Measurements from ENCODE around the gene GADD45B. TPM values are rescaled to one million over a fixed set of nuclear protein-coding genes. Genes with fewer than 3 reads are reported as not detected.
"Not testable (repeated sequence)": the region's sequence is repeated elsewhere in the genome, so short reads cannot be mapped to it uniquely, and the experiment has no call there.

The GADD45B gene
- total RNA-seq, 2 donors from 2014 or later, result 40.6 to 80.0 TPM

GRCh38 chr19:2454962-2455850 lies 20.7 kb upstream of the GADD45B start:
- no peaks in the 10 kb centered on the region for H3K27me3 Mint-ChIP-seq
- no peak for ATAC-seq (replicated peaks)
- no peaks in the 10 kb centered on the region for H3K9me3 Mint-ChIP-seq
- H3K4me3 Mint-ChIP-seq, result peak overlapping the region; percentile 84
- peak overlapping the region; percentile 73 for H3K27ac Mint-ChIP-seq
- H3K4me1 Mint-ChIP-seq, result no peaks in the 10 kb centered on the region
- H3K36me3 Mint-ChIP-seq (ENCODE audit: low read depth), result no peaks in the 10 kb centered on the region

GRCh38 chr19:2455851-2456570 lies 19.9 kb upstream of the GADD45B start:
- no peaks in the 10 kb centered on the region for H3K27me3 Mint-ChIP-seq
- H3K9me3 Mint-ChIP-seq, result no peaks in the 10 kb centered on the region
- peak; percentile 49 for ATAC-seq (replicated peaks)
- H3K27ac Mint-ChIP-seq, result no peak overlapping the region
- H3K4me1 Mint-ChIP-seq, result no peaks in the 10 kb centered on the region
- H3K4me3 Mint-ChIP-seq, result peak overlapping the region; percentile 84
- H3K36me3 Mint-ChIP-seq (ENCODE audit: low read depth), result no peaks in the 10 kb centered on the region

GRCh38 chr19:2457394-2458037 lies 18.4 kb upstream of the GADD45B start:
- ATAC-seq (replicated peaks), result no peak
- no peaks in the 10 kb centered on the region for H3K4me1 Mint-ChIP-seq
- H3K4me3 Mint-ChIP-seq, result peak overlapping the region; percentile 84
- no peaks in the 10 kb centered on the region for H3K36me3 Mint-ChIP-seq (ENCODE audit: low read depth)
- peak overlapping the region; percentile 51 for H3K27ac Mint-ChIP-seq
- H3K27me3 Mint-ChIP-seq, result no peaks in the 10 kb centered on the region
- H3K9me3 Mint-ChIP-seq, result no peaks in the 10 kb centered on the region

DNA sequence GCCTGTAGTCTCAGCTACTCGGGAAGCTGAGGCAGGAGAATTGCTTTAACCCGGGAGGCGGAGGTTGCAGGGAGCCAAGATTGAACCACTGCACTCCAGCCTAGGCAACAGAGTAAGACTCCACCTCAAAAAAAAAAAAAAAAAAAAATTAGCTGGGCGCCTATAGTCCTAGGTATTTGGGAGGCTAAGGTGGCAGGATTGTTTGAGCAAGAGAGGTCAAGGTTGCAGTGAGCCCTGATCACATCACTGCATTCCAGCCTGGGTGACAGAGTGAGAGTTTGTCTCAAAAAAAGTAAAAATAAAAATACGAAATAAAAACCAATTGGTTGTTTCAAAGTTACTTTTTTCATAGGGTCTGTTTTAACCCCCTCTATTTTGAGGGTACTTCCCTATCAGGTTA lies 17.9 kb upstream of the GADD45B start:
- H3K4me3 Mint-ChIP-seq, result no peak overlapping the region
- no peaks in the 10 kb centered on the region for H3K9me3 Mint-ChIP-seq
- H3K27ac Mint-ChIP-seq, result no peak overlapping the region
- no peaks in the 10 kb centered on the region for H3K36me3 Mint-ChIP-seq (ENCODE audit: low read depth)
- ATAC-seq (replicated peaks), result no peak
- H3K4me1 Mint-ChIP-seq, result no peaks in the 10 kb centered on the region
- no peaks in the 10 kb centered on the region for H3K27me3 Mint-ChIP-seq

DNA sequence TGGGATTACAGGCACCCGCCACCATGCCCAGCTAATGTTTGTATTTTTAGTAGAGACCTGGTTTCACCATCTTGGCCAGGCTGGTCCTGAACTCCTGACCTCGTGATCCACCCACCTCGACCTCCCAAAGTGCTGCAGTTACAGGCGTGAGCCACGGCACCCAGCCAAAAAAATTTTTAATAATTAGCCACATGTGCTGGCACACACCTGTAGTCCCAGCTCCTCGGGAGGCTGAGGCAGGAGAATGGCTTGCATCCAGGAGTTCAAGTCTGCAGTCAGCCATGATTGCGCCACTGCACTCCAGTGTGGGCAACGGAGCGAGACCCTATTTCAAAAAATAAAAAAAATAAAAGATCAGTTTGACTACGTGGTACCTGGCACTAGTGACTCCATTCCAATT lies 17.2 kb upstream of the GADD45B start:
- H3K4me1 Mint-ChIP-seq; H3K9me3 Mint-ChIP-seq; H3K27ac Mint-ChIP-seq; H3K4me3 Mint-ChIP-seq; H3K36me3 Mint-ChIP-seq (ENCODE audit: low read depth); ATAC-seq (replicated peaks); H3K27me3 Mint-ChIP-seq: not testable (repeated sequence)

DNA sequence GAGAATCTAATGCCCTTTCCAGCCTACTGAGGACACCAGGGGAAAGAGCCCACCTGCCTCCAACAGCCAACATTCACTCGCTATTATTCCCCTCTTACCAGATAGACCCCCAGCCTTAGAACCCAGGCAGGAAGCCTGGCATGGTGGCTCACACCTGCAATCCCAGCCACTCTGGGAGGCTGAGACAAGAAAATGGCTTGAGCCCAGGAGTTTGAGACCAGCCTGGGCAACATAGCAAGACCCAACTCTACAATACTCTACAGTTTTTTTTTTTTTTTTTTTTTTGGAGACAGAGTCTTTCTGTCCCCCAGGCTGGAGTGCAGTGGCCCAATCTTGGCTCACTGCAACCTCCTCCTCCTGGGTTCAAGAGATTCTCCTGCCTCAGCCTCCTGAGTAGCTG lies 15.7 kb upstream of the GADD45B start:
- H3K27me3 Mint-ChIP-seq, result no peaks in the 10 kb centered on the region
- ATAC-seq (replicated peaks), result no peak
- no peaks in the 10 kb centered on the region for H3K9me3 Mint-ChIP-seq
- H3K4me1 Mint-ChIP-seq, result no peaks in the 10 kb centered on the region
- H3K27ac Mint-ChIP-seq, result no peak overlapping the region
- H3K4me3 Mint-ChIP-seq, result peak overlapping the region; percentile 7
- no peaks in the 10 kb centered on the region for H3K36me3 Mint-ChIP-seq (ENCODE audit: low read depth)

DNA sequence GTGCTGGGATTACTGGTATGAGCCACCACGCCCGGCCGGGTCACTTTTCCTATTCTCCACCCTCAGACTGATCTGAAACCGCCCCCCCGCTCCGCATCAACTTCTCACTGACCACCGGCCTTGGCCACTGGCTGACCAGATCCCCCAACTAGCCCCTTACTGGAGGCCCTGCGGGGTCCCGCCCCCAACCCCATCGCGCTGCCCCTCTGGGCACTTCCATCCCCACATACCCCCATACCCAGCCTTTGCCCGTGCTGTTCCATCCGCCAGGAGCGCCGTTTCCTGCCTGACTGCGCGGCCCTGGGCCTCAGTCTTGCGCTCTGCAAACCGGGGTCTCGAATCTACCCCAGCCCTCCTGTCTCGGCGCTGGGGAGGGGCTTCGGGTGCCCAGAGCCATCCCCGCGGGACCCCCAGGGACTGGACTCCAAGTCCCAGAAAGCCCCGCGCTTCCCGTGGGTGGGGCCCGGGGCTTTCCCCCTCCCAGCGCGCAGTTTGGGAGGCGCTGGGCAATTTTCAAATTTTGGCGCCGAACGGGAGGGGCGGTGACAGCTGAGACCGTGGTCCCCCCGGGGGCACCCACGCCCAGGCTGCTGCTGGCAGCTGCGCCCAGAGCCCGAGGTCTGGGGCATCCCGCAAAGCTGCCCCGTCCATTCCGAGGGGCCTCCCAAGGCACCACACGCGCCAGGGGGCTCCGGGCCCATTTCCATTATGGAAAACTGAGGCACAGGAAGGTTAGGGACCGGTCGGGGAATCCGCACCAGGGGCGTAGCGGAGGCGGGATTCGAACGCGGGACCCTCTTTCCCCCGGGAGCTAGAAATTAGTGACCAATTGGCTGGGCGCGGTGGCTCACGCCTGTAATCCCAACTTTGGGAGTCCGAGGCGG lies 13.9 kb upstream of the GADD45B start:
- ATAC-seq (replicated peaks), result peak; percentile 84
- peak overlapping the region; percentile 23 for H3K27ac Mint-ChIP-seq
- H3K4me1 Mint-ChIP-seq, result no peaks in the 10 kb centered on the region
- no peaks in the 10 kb centered on the region for H3K27me3 Mint-ChIP-seq
- no peaks in the 10 kb centered on the region for H3K36me3 Mint-ChIP-seq (ENCODE audit: low read depth)
- no peaks in the 10 kb centered on the region for H3K9me3 Mint-ChIP-seq
- H3K4me3 Mint-ChIP-seq, result peak overlapping the region; percentile 85

- H3K36me3 Mint-ChIP-seq (ENCODE audit: low read depth), result no peaks in the 10 kb centered on the region
- no peak for ATAC-seq (replicated peaks)
- H3K27me3 Mint-ChIP-seq, result no peaks in the 10 kb centered on the region
- H3K4me1 Mint-ChIP-seq, result no peaks in the 10 kb centered on the region
- peak overlapping the region; percentile 85 for H3K4me3 Mint-ChIP-seq
- no peak overlapping the region for H3K27ac Mint-ChIP-seq
- H3K9me3 Mint-ChIP-seq, result no peaks in the 10 kb centered on the region
Measured at GRCh38 chr19:2462635-2463421, 13.1 kb upstream of the GADD45B start.

DNA sequence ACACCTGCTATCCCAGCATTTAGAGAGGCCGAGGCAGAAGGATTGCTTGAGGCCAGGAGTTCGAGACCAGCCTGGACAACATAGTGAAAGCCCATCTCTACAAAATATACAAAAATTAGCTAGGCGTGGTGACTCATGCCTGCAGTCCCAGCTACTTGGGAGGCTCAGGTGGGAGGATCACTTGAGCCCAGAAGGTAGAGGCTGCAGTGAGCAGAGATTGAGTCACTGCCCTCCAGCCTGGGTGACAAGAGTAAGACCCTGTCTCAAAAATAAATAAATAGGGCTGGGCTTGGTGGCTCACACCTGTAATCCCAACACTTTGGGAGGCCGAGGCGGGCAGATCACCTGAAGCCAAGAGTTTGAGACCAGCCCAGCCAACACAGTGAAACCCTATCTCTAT lies 12.2 kb upstream of the GADD45B start:
- not testable (repeated sequence) for H3K4me3 Mint-ChIP-seq

GRCh38 chr19:2464389-2464788 lies 11.5 kb upstream of the GADD45B start:
- Mint-ChIP-seq H3K27ac (no peak overlapping the region), H3K36me3 (ENCODE audit: low read depth) (no peaks in the 10 kb centered on the region), H3K4me3 (no peak overlapping the region), H3K9me3 (no peaks in the 10 kb centered on the region), H3K27me3 (no peaks in the 10 kb centered on the region), H3K4me1 (peaks cover 3% of the 10 kb centered on the region)
- ATAC-seq (replicated peaks), result no peak

More for the DNA sequence above, 12.2 kb upstream of the GADD45B start:
- H3K9me3 Mint-ChIP-seq; H3K27ac Mint-ChIP-seq; H3K36me3 Mint-ChIP-seq (ENCODE audit: low read depth); ATAC-seq (replicated peaks); H3K4me1 Mint-ChIP-seq; H3K27me3 Mint-ChIP-seq: not testable (repeated sequence)

- no peaks in the 10 kb centered on the region for H3K36me3 Mint-ChIP-seq (ENCODE audit: low read depth)
- no peaks in the 10 kb centered on the region for H3K27me3 Mint-ChIP-seq
- H3K4me1 Mint-ChIP-seq, result peaks cover 8% of the 10 kb centered on the region
- no peak for ATAC-seq (replicated peaks)
- H3K4me3 Mint-ChIP-seq, result no peak overlapping the region
- H3K9me3 Mint-ChIP-seq, result no peaks in the 10 kb centered on the region
- no peak overlapping the region for H3K27ac Mint-ChIP-seq
Measured at GRCh38 chr19:2468596-2468995, 7.3 kb upstream of the GADD45B start.

GRCh38 chr19:2469102-2469914 lies 6.6 kb upstream of the GADD45B start:
- Mint-ChIP-seq H3K27ac (peak overlapping the region; percentile 35), H3K4me3 (peak overlapping the region; percentile 51), H3K4me1 (peaks cover 8% of the 10 kb centered on the region), H3K9me3 (no peaks in the 10 kb centered on the region), H3K27me3 (no peaks in the 10 kb centered on the region), H3K36me3 (ENCODE audit: low read depth) (no peaks in the 10 kb centered on the region)
- peak; percentile 95 for ATAC-seq (replicated peaks)

DNA sequence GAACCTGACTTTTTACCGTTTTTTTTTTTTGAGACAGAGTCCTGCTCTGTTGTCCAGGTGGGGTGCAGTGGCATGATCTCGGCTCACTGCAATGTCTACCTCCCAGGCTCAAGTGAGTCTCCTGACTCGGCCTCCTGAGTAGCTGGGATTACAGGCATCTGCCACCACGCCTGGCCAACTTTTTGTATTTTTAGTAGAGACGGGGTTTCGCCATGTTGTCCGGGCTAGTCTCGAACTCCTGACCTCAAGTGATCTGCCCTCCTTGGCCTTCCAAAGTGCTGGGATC lies 6.1 kb upstream of the GADD45B start:
- peak overlapping the region; percentile 51 for H3K4me3 Mint-ChIP-seq
- not testable (repeated sequence) for H3K4me1 Mint-ChIP-seq, H3K27me3 Mint-ChIP-seq

More for the DNA sequence above, 6.1 kb upstream of the GADD45B start:
- not testable (repeated sequence) for ATAC-seq (replicated peaks); H3K36me3 Mint-ChIP-seq (ENCODE audit: low read depth); H3K9me3 Mint-ChIP-seq; H3K27ac Mint-ChIP-seq

Data from activated T-helper 17 cell treated with anti-CD3 and anti-CD28 coated beads, Interleukin-2, amount 50 U/mL, for 72 hours (primary cell).